ENCODE data around the gene RPN2. TPM values are rescaled to one million over a fixed set of nuclear protein-coding genes. Genes with fewer than 3 reads are reported as not detected.

RPN2 gene
- total RNA-seq, 1 donor from 2014 or later = 128 TPM

DNA sequence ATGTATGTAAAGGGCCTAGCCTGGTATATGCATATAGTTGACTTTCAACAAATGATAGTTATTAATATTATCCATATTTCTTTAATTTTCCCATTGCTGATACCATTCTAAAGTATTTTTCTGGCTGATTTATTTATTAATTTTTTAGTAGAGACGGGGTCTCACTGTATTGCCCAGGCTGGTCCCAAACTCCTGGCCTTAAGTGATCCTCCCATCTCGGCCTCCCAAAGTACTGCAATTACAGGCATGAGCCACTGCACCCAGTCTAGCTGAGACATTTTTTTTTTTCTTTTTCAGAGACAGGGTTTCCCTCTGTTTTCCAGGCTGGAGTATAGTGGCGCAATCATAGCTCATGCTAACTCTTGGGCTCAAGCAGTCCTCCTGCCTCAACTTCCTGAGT lies 30.1 kb downstream of the RPN2 start:
- DNase-seq (ENCODE audit: low spot score) = no peak
- no peak for ATAC-seq

DNA sequence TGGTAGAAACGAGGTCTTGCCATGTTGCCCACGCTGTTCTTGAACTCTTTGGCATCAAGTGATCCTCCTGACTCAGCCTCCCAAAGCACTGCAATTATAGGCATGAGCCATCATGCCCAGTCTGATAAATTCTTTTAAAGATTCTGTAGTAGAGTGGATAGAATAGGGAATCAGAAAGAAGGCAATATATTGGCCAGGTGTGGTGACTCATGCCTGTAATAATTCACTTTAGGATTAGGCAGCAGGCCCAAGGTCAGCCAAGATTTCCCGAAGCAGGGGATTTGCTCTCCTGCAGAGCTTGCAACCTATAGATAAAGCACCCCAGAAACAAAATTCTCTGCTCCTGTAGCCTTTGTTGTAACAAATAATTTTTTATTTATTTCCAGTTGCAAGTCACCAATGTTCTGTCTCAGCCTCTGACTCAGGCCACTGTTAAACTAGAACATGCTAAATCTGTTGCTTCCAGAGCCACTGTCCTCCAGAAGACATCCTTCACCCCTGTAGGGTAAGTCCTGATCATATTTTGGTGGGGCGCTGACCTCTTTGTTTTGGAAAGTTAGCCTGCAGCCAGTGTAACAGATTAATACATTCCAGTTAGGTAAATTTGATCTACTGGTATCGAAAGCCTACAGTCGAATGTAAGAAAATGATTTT lies 30.7 kb downstream of the RPN2 start:
- DNase-seq (ENCODE audit: low spot score) = no peak
- no peak for ATAC-seq

- DNase-seq (ENCODE audit: low spot score) = no peak
- no peak for ATAC-seq
Measured at GRCh38 chr20:37218441-37218840, 39.3 kb downstream of the RPN2 start.

GRCh38 chr20:37218976-37219375 lies 39.8 kb downstream of the RPN2 start:
- no peak for ATAC-seq
- no peak for DNase-seq (ENCODE audit: low spot score)

GRCh38 chr20:37219751-37220668 lies 40.9 kb downstream of the RPN2 start:
- no peak for ATAC-seq
- DNase-seq (ENCODE audit: low spot score) = no peak

DNA sequence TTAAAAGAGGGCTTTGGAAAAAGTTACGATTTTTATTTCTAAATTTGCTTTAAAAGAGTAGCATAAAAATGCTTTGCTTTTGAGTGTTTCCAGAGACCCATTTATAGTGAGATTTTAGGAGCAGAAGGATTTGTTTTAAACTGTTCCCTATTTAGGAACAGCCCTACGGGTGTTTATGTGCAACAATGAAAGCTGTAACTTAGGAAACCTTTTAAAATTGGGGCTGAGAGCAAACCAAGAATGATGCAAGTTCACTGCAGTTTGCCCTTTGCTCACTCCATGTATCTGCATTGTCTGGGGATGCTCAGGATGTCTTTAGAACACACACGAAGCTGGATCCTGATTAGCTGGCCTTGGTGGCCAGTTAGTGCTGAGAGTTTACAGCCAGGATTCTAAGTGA lies 41.6 kb downstream of the RPN2 start:
- peak; percentile 4 for DNase-seq (ENCODE audit: low spot score)
- peak; percentile 60 for ATAC-seq

GRCh38 chr20:37222086-37222485 lies 43.0 kb downstream of the RPN2 start:
- DNase-seq (ENCODE audit: low spot score) (no peak), ATAC-seq (no peak)

DNA sequence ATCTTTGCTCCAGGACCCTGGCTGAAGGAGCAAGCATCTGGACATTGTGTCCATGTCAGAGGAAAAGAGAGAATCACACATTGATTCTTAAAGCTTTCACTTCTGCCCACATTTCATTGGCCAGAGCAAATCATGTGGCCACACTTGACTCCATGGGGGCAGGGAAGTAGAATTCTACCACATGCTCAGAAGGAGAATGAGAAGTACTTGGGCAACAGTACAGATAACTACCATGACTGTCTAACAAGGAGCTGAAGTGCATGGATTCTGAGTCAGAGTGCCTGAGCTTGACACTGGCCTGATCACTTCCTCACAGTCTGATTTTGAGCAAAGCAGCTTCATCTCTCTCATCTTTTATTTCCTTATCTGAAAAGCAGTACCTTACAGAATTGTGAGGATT lies 43.9 kb downstream of the RPN2 start:
- DNase-seq (ENCODE audit: low spot score) = no peak
- ATAC-seq = peak; percentile 55

DNA sequence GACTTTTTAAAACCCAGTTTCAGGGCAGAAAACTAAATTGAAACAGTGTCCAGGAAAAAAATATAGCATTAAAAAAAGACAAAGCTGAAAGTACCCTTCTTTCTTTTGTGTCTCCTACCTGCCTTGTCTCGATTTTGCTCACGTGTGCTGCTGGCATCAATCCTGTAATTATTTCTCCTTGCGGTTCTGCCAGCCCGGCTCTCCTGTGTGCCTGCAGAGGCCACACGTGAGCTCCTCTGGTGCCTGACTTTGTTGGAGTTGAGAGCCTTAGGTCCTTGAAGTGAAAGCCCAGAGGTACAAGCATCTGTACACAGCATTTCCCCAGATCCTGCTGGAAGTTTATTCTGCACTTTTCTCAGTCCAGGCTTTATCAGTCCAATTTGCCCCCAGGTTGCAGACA lies 46.0 kb downstream of the RPN2 start:
- no peak for DNase-seq (ENCODE audit: low spot score)
- no peak for ATAC-seq

- peak; percentile 44 for ATAC-seq
- no peak for DNase-seq (ENCODE audit: low spot score)
Measured at GRCh38 chr20:37226889-37227288, 47.8 kb downstream of the RPN2 start.

DNA sequence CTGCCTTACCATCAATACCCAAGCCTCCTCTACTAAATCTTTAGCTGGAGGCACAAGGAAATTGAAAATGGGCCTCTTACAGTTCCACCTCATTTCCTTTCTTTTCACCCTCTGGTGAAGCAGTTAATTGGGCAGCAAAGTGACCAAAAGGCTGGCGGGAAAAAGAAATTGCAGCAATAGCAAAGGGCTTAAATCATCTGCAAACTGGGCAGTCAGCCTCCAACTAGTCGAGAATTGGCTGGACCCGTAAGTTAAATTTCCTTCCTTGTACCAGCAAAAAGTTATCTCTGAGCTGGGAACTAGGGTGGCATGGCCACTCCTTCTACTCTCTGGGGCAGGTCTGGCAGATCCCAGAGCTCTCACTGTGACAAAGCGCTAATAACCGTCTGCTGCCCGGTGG lies 49.0 kb downstream of the RPN2 start:
- DNase-seq (ENCODE audit: low spot score) (no peak), ATAC-seq (no peak)

DNA sequence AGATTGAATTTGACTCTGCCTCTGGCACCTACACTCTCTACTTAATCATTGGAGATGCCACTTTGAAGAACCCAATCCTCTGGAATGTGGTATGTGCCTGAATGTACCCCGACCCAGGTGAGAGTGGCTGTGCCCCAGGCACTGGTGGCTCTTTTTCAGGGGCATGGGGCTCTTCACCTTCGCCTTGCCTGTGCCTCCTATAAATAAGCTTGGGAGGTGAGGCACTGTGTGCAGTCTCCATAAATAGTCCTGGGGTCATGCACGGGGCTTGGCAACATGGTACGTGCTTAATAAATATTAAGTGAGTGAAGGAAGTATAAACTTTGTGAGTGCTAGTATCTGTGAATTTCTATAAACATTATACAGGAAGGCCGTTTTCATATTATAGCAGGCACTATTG lies 49.5 kb downstream of the RPN2 start:
- DNase-seq (ENCODE audit: low spot score) = peak; percentile 2
- no peak for ATAC-seq

DNA sequence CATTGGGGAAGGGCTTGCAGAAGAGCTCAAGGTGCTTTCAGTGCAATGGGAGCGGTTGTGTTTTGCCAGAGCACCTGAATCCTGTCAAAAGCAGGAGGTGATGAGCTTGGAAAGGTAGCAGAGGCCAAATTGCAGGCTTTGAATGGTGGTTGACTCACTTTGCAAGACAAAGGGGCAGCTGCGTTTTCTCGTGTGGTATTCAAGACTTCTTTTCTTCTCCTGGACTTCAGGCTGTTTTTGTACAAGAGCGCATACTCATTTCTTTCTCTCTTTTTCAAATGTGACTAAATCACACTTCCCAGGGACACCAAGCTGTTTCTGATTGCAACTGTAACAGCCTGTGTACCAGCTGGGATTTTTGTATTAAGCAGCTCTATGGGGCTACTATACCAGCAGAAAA lies 50.2 kb downstream of the RPN2 start:
- ATAC-seq (no peak), DNase-seq (ENCODE audit: low spot score) (no peak)

DNA sequence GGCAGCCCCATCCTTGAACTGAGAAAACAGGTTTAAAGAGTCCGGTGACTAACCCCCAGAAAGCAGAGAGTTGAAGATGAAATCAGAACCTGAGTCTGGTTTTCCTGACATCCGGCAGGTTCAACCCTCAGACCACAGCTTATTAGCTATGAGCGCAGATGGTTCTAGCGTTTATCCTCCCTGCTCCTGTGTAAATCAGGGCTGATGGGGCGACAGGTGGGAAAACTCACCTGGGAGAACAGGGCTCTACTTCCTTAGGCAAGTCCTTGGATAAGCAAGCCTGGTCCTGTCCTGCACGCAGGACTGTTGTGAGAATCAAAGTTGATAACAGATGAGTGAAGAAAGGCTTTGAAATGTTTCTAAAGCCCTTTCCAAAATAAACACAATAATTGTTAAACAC lies 51.1 kb downstream of the RPN2 start:
- ATAC-seq = no peak

GRCh38 chr20:37231947-37232630 lies 53.0 kb downstream of the RPN2 start:
- no peak for ATAC-seq
- no peak for DNase-seq (ENCODE audit: low spot score)

More for the DNA sequence above, 51.1 kb downstream of the RPN2 start:
- DNase-seq (ENCODE audit: low spot score) = no peak

DNA sequence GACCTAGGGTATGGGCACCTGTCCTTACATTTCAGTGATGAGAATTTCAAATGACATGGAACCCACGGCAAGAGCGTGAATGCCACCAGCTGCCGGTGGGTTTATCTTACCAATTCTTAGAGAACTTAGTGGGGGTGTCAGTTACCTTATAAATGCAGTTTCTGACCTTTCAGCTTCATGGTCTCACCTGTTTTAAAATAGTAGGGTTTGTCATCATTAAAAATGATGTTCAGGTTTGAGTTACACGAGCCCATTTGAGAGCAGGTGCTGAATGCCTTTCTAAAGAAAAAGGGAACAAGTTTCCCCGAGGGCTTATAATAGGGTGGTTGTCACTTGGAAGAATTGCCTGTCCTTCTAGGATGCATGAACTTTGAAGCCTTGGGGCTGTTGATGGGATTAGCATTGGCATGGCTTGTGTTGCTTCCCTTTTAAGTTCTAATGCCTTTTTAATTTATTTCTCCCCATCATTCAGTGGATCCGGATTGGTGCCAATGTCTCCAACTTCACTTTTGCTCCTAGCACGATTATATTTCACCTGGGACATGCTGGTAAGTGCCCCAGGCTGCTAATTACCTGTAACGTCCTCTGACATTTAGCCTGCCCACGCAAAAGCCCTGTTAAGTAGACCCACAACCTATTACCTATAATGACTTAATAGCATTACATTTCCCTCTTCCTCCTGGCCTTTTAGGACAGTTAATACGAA lies 54.6 kb downstream of the RPN2 start:
- ATAC-seq (no peak), DNase-seq (ENCODE audit: low spot score) (no peak)

GRCh38 chr20:37234254-37234581 lies 55.1 kb downstream of the RPN2 start:
- DNase-seq (ENCODE audit: low spot score) (no peak), ATAC-seq (peak; percentile 21)

DNA sequence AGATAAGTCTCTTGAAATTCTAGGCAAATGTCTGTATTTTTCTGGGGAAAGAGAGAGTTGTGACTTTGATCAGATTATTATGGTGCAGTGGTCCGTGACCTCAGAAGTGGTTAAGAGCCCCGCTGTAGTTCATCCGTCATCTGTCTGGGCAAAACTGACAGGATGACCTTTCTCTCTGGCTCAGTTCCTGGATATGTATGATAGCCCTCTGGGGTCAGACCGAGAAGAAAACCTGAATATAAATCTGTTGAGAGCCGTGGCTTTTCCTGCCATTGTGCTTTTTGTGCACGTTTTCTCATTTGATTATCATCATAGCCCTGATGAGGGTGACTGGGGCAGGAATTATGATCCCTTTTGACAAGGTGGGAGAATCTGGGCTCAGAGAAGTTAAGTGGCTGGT lies 55.9 kb downstream of the RPN2 start:
- no peak for ATAC-seq
- no peak for DNase-seq (ENCODE audit: low spot score)

DNA sequence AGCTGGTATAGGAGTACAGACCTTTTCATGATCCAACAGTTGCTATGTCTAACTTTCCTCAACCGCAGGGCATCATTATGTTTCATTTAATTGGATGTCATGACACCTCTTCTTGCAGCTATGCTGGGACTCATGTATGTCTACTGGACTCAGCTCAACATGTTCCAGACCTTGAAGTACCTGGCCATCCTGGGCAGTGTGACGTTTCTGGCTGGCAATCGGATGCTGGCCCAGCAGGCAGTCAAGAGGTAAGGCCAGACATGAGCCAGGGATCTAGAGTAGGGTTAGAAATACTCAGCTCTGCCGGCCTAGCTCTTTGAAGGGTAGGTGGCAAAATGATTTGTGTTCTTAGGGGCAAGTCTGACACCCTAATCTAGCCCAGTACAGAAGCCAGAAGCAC lies 57.3 kb downstream of the RPN2 start:
- ATAC-seq = no peak
- DNase-seq (ENCODE audit: low spot score) = no peak

GRCh38 chr20:37237656-37238055 lies 58.5 kb downstream of the RPN2 start:
- ATAC-seq (no peak), DNase-seq (ENCODE audit: low spot score) (no peak)

GRCh38 chr20:37238426-37238825 lies 59.3 kb downstream of the RPN2 start:
- no peak for ATAC-seq
- no peak for DNase-seq (ENCODE audit: low spot score)

Measured in left lobe of liver (tissue), 2 donors.